Esophagus squamous epithelium (tissue), 5 donors: ENCODE results near the gene PTRH1. TPM values are rescaled to one million over a fixed set of nuclear protein-coding genes. Genes with fewer than 3 reads are reported as not detected.

Experiments
- DNase-seq: peaks from one replicate; lab custom pipeline; 2025; lab: John Stamatoyannopoulos, UW
- H3K27ac ChIP-seq, 4 donors: fragments of 200-600 bp; sonication (generic); one replicate each; pipeline ENCODE4 v1.5.1; 2016 to 2019; ENCODE audit warnings: mild to moderate bottlenecking in 1 of 4
- H3K27me3 ChIP-seq, 4 donors: fragments of 200-600 bp; sonication (generic); 1 replicate in 3 of 4; 2 replicates in 1 of 4; pipeline versions ENCODE4 v1.5.1 to v1.6.0; 2017 to 2021; ENCODE audit warnings: antibody characterized with exemption in 1 of 4
- H3K36me3 ChIP-seq, 3 donors: fragments of 200-600 bp; sonication (generic); one replicate each; pipeline ENCODE4 v1.5.1; 2016 to 2019
- H3K4me1 ChIP-seq, 3 donors: fragments of 200-600 bp; sonication (generic); one replicate each; pipeline ENCODE4 v1.5.1; 2017 to 2019
- H3K4me3 ChIP-seq, 4 donors: fragments of 200-600 bp; sonication (generic); 1 replicate in 3 of 4; 2 replicates in 1 of 4; pipeline ENCODE4 v1.5.1; 2016 to 2019; ENCODE audit warnings: mild to moderate bottlenecking in 2 of 4, moderate library complexity in 1 of 4
- H3K9me3 ChIP-seq, 3 donors: fragments of 200-600 bp; sonication (generic); one replicate each; pipeline ENCODE4 v1.5.1; 2016 to 2019
- POLR2A ChIP-seq, 4 donors: fragments of 450-650 bp; IDR thresholded peaks; one replicate each; pipeline ENCODE4 v1.6.1; 2017; ENCODE audit warnings: antibody characterized with exemption in 4 of 4, mild to moderate bottlenecking in 4 of 4, moderate library complexity in 3 of 4
- WGBS, 2 donors: methylation state at CpG; one replicate each; pipeline ENCODE4 v1.1.5; 2018; 5-methylcytosine and 5-hydroxymethylcytosine counted together
- intact Hi-C: fragments of 100-400 bp; cut with DNase I; formaldehyde crosslinking; loops from one replicate; pipeline ENCODE4 v1.15.0; 2022
- total RNA-seq, 4 donors: library from RNA; depleted of rRNA; stranded (reverse); fragments of >200 nt; gene quantifications; one replicate each; pipeline ENCODE4 v1.1.0, GENCODE V29; 2016
- TF ChIP-seq, protein P1 (sequence below), 6 experiments: fragments of 450-650 bp in 4 of 6; fragments of 200-600 bp in 2 of 6; sonication (generic) in 2 of 6; IDR thresholded peaks; one replicate each; pipeline ENCODE4 v1.5.1; 2016 to 2019; ENCODE audit warnings: antibody characterized with exemption in 6 of 6, mild to moderate bottlenecking in 4 of 6, moderate library complexity in 4 of 6
- donor health status: DM: yes; HTN: yes; CAD: no.

The PTRH1 gene
- total RNA-seq, 4 donors from 2014 or later = 4.5 to 12.6 (median 11.6) TPM

- DNase-seq = no peak
- TF ChIP-seq, protein P1, sequence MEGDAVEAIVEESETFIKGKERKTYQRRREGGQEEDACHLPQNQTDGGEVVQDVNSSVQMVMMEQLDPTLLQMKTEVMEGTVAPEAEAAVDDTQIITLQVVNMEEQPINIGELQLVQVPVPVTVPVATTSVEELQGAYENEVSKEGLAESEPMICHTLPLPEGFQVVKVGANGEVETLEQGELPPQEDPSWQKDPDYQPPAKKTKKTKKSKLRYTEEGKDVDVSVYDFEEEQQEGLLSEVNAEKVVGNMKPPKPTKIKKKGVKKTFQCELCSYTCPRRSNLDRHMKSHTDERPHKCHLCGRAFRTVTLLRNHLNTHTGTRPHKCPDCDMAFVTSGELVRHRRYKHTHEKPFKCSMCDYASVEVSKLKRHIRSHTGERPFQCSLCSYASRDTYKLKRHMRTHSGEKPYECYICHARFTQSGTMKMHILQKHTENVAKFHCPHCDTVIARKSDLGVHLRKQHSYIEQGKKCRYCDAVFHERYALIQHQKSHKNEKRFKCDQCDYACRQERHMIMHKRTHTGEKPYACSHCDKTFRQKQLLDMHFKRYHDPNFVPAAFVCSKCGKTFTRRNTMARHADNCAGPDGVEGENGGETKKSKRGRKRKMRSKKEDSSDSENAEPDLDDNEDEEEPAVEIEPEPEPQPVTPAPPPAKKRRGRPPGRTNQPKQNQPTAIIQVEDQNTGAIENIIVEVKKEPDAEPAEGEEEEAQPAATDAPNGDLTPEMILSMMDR (IDR thresholded peaks at IDR 0.05) = no peak
- TF ChIP-seq POLR2A (IDR thresholded peaks at IDR 0.05) = no peak
- intact Hi-C loops = no loop called here
- Histone ChIP-seq H3K9me3 (no peaks in the 10 kb centered on the region), H3K4me1 (no peaks in the 10 kb centered on the region), H3K27me3 (no peaks in the 10 kb centered on the region), H3K36me3 (peaks cover 0 to 77% (median 0%) of the 10 kb centered on the region in 3 donors), H3K27ac (no peak overlapping the region), H3K4me3 (no peak overlapping the region)
- 71 to 81% methylated on average over 6 of the region's 6 CpGs for WGBS, 2 donors
Measured at GRCh38 chr9:127686461-127687393, 28.7 kb downstream of the PTRH1 start.

- Histone ChIP-seq H3K4me1 (no peaks in the 10 kb centered on the region), H3K27ac (no peak overlapping the region), H3K27me3 (no peaks in the 10 kb centered on the region), H3K9me3 (no peaks in the 10 kb centered on the region), H3K36me3 (peaks cover 0 to 77% (median 0%) of the 10 kb centered on the region in 3 donors), H3K4me3 (no peak overlapping the region)
- TF ChIP-seq, protein P1 (IDR thresholded peaks at IDR 0.05) = no peak
- no peak for TF ChIP-seq POLR2A (IDR thresholded peaks at IDR 0.05)
- no peak for DNase-seq
- intact Hi-C loops = no loop called here
- 67 to 78% methylated on average over 2 to 4 of the region's 4 CpGs for WGBS, 2 donors
Measured at GRCh38 chr9:127684576-127684975, 30.9 kb downstream of the PTRH1 start.

- no peaks in the 10 kb centered on the region for H3K27me3 ChIP-seq
- DNase-seq = no peak
- H3K4me3 ChIP-seq = no peak overlapping the region
- H3K27ac ChIP-seq = no peak overlapping the region
- no peaks in the 10 kb centered on the region for H3K9me3 ChIP-seq
- H3K4me1 ChIP-seq = no peaks in the 10 kb centered on the region
- H3K36me3 ChIP-seq = peaks cover 0 to 75% (median 0%) of the 10 kb centered on the region in 3 donors
- 82 to 88% methylated on average over 5 of the region's 5 CpGs for WGBS, 2 donors
- no peak for TF ChIP-seq POLR2A (IDR thresholded peaks at IDR 0.05)
- TF ChIP-seq, protein P1 (IDR thresholded peaks at IDR 0.05) = no peak
- intact Hi-C loops = no loop called here
Measured at GRCh38 chr9:127683723-127684122, 31.7 kb downstream of the PTRH1 start.

- no peak for TF ChIP-seq POLR2A (IDR thresholded peaks at IDR 0.05)
- TF ChIP-seq, protein P1 (IDR thresholded peaks at IDR 0.05) = no peak
- WGBS, 2 donors = 90 to 94% methylated on average over 8 to 22 of the region's 23 CpGs
- Histone ChIP-seq H3K4me1 (no peaks in the 10 kb centered on the region), H3K9me3 (no peaks in the 10 kb centered on the region), H3K27me3 (no peaks in the 10 kb centered on the region), H3K27ac (no peak overlapping the region), H3K4me3 (no peak overlapping the region), H3K36me3 (peaks cover 0 to 74% (median 3%) of the 10 kb centered on the region in 3 donors)
- intact Hi-C loops = no loop called here
- DNase-seq = no peak
Measured at GRCh38 chr9:127682351-127683136, 32.9 kb downstream of the PTRH1 start.
